Fibroblast of lung (primary cell): ENCODE measurements around the gene RABGAP1L. TPM values are rescaled to one million over a fixed set of nuclear protein-coding genes. Genes with fewer than 3 reads are reported as not detected.

Experiments used
- DNase-seq, 2 donors: peaks; one replicate each; pipeline versions ENCODE4 v3.0.0 to v3.0.0-alpha.2; 2010; ENCODE audit warnings: low read depth in 2 of 2
- H2AFZ ChIP-seq: 2 replicates; pipeline ENCODE4 v1.5.1; 2012; ENCODE audit warnings: low read length, control low read depth, inconsistent platforms
- H3K27ac ChIP-seq: 2 replicates; pipeline ENCODE4 v1.5.1; 2011; ENCODE audit warnings: low read length, control low read depth; ENCODE audit not compliant: insufficient read depth
- H3K27me3 ChIP-seq: 2 replicates; pipeline ENCODE4 v1.5.1; 2011; ENCODE audit warnings: mild to moderate bottlenecking, low read length; ENCODE audit not compliant: control insufficient read depth, insufficient read depth
- H3K36me3 ChIP-seq: 2 replicates; pipeline ENCODE4 v1.5.1; 2011; ENCODE audit warnings: low read length; ENCODE audit not compliant: control insufficient read depth, insufficient read depth
- H3K4me1 ChIP-seq: 2 replicates; pipeline ENCODE4 v1.5.1; 2011; ENCODE audit warnings: low read length; ENCODE audit not compliant: control insufficient read depth, insufficient read depth; ENCODE audit errors: extremely low read depth
- H3K4me2 ChIP-seq: 2 replicates; pipeline ENCODE4 v1.5.1; 2011; ENCODE audit warnings: low read length, control low read depth; ENCODE audit not compliant: insufficient read depth; ENCODE audit errors: extremely low read depth
- H3K4me3 ChIP-seq, 4 experiments: fragments of 200-600 bp in 1 of 4; sonication (generic) in 1 of 4; replicated peaks in 1 of 4; 2 replicates each; pipeline ENCODE4 v1.5.1; 2011 to 2016; ENCODE audit warnings: low read length in 4 of 4, low read depth in 3 of 4, mild to moderate bottlenecking in 3 of 4, control low read depth in 2 of 4, inconsistent platforms in 1 of 4, mixed read lengths in 1 of 4; ENCODE audit not compliant: insufficient read depth in 1 of 4; ENCODE audit errors: control extremely low read depth in 1 of 4
- H3K79me2 ChIP-seq: 2 replicates; pipeline ENCODE4 v1.5.1; 2012; ENCODE audit warnings: mild to moderate bottlenecking, low read length, inconsistent platforms; ENCODE audit not compliant: control insufficient read depth, insufficient read depth
- H3K9ac ChIP-seq: 2 replicates; pipeline ENCODE4 v1.5.1; 2011; ENCODE audit warnings: mild to moderate bottlenecking, low read length, control low read depth; ENCODE audit not compliant: insufficient read depth
- H3K9me3 ChIP-seq: 2 replicates; pipeline ENCODE4 v1.5.1; 2012; ENCODE audit warnings: low read depth, low read length; ENCODE audit not compliant: control insufficient read depth, insufficient read depth
- H4K20me1 ChIP-seq: 2 replicates; pipeline ENCODE4 v1.5.1; 2011; ENCODE audit warnings: low read length; ENCODE audit not compliant: control insufficient read depth, insufficient read depth; ENCODE audit errors: extremely low read depth
- CTCF ChIP-seq, 2 donors: IDR thresholded peaks in 1 of 2; conservative IDR thresholded peaks in 1 of 2; 1 replicate in 1 of 2; 2 replicates in 1 of 2; pipeline ENCODE4 v1.5.1; 2011 to 2012; ENCODE audit warnings: low read length in 2 of 2, control low read depth in 1 of 2, inconsistent platforms in 1 of 2, low read depth in 1 of 2, mild to moderate bottlenecking in 1 of 2
- EZH2 ChIP-seq: IDR thresholded peaks from 2 replicates; pipeline ENCODE4 v1.5.1; 2012; ENCODE audit warnings: low read length, control low read depth, mild to moderate bottlenecking; ENCODE audit errors: missing control alignments
- polyA plus RNA-seq, 2 donors: library from polyadenylated mRNA; depleted of rRNA in 1 of 2; stranded (reverse) in 1 of 2; unstranded in 1 of 2; fragments of >200 nt; gene quantifications; 2 replicates each; pipeline ENCODE4 v1.2.1, GENCODE V29; 2011 to 2012; ENCODE audit warnings: missing spikeins in 1 of 2
- total RNA-seq: library from RNA; depleted of rRNA; stranded (reverse); fragments of >200 nt; gene quantifications from 2 replicates; pipeline ENCODE4 v1.2.1, GENCODE V29; 2014

The RABGAP1L gene
- total and polyA plus RNA-seq, 2 donors (not counting 1 experiment from before 2014, with no cell fraction given), result 33.8 to 36.5 TPM

- TF ChIP-seq CTCF (conservative IDR thresholded peaks at IDR 0.05 in 1 of 2, IDR thresholded peaks at IDR 0.05 in 1 of 2; ENCODE audit: low read depth in 1 of 2, low read length in 2 of 2) (no peak), EZH2 (no peak)
- H4K20me1 ChIP-seq, result no peaks in the 10 kb centered on the region
- no peak overlapping the region for H3K27ac ChIP-seq
- H3K4me1 ChIP-seq, result no peaks in the 10 kb centered on the region
- no peaks in the 10 kb centered on the region for H3K36me3 ChIP-seq
- no peak overlapping the region for H3K4me2 ChIP-seq
- H3K79me2 ChIP-seq, result no peaks in the 10 kb centered on the region
- H3K9me3 ChIP-seq, result no peaks in the 10 kb centered on the region
- no peak overlapping the region for H3K9ac ChIP-seq
- no peak overlapping the region for H3K4me3 ChIP-seq
- no peaks in the 10 kb centered on the region for H3K27me3 ChIP-seq
- H2AFZ ChIP-seq, result no peak overlapping the region
- DNase-seq, result no peak
Measured at GRCh38 chr1:174724219-174724618, 564.9 kb downstream of the RABGAP1L start.

- no peak overlapping the region for H3K9ac ChIP-seq
- no peak overlapping the region for H3K27ac ChIP-seq
- H3K4me2 ChIP-seq, result no peak overlapping the region
- no peak overlapping the region for H2AFZ ChIP-seq
- TF ChIP-seq CTCF (conservative IDR thresholded peaks at IDR 0.05 in 1 of 2, IDR thresholded peaks at IDR 0.05 in 1 of 2; ENCODE audit: low read depth in 1 of 2, low read length in 2 of 2) (peak; percentile 5 to 49), EZH2 (no peak)
- no peaks in the 10 kb centered on the region for H3K79me2 ChIP-seq
- H3K27me3 ChIP-seq, result no peaks in the 10 kb centered on the region
- no peaks in the 10 kb centered on the region for H3K36me3 ChIP-seq
- no peaks in the 10 kb centered on the region for H4K20me1 ChIP-seq
- no peaks in the 10 kb centered on the region for H3K4me1 ChIP-seq
- no peak overlapping the region for H3K4me3 ChIP-seq
- DNase-seq, result peak; percentile 21 to 70
- H3K9me3 ChIP-seq, result no peaks in the 10 kb centered on the region
Measured at GRCh38 chr1:174726167-174726879, 567.0 kb downstream of the RABGAP1L start.

GRCh38 chr1:174726880-174727585 is 567.7 kb downstream of the RABGAP1L start:
- Histone ChIP-seq H3K4me3 (no peak overlapping the region), H3K79me2 (no peaks in the 10 kb centered on the region), H3K27me3 (no peaks in the 10 kb centered on the region), H3K36me3 (no peaks in the 10 kb centered on the region), H2AFZ (no peak overlapping the region), H4K20me1 (no peaks in the 10 kb centered on the region), H3K27ac (no peak overlapping the region), H3K4me2 (no peak overlapping the region), H3K9ac (no peak overlapping the region), H3K4me1 (no peaks in the 10 kb centered on the region), H3K9me3 (no peaks in the 10 kb centered on the region)
- TF ChIP-seq CTCF (conservative IDR thresholded peaks at IDR 0.05 in 1 of 2, IDR thresholded peaks at IDR 0.05 in 1 of 2; ENCODE audit: low read depth in 1 of 2, low read length in 2 of 2) (peak in 1 of 2 donors; percentile 2), EZH2 (no peak)
- DNase-seq, result no peak
